GM19351 (cell line): ENCODE results near the gene ZNF540.
"Not testable (repeated sequence)": the region's sequence is repeated elsewhere in the genome, so short reads cannot be mapped to it uniquely, and the experiment has no call there.

Source experiments
- ATAC-seq: cut with Tn5 transposase; IDR thresholded peaks from one replicate; pipeline ENCODE4 v1.9.1; 2021; ENCODE audit warnings: mild to moderate bottlenecking, moderate library complexity; ENCODE audit not compliant: unreplicated experiment

The ZNF540 gene

DNA sequence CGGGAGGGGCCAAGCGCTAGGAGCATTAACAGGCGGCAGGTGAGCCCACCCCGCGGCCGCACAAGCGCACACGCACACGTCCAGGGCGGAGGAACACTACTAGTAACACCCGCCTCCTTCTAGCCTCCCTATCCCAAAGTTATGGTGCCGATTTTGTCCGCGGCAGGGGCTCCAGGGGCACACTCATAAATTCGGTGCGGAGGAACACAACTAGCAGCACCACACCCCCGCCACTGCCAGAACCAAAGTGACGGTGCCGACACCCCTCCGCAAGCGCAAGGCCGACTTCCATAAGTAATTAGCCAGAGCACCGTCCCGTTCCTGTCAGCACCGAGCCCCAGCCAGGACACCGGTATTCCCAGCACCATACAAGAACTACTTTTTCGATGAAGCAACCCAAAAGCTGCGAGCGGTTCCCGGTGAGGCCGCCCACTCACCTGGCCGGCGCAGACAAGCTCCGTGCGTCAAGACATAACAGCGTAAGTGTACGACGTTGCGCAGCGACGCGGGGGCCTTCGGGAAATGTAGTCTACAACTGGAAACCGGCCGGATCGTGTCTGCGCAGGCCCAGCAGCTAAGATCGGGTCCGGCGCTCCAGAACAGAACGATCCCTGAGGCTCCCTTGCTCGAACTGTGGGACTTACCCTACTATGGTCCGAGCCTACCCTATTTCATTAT is at the start of gene ZNF540, which contains the start of gene ZNF571:
ZNF540 (plus strand) TSS at position 573 of the 678 bp plus-strand sequence. CDS start 3,572 bp downstream, outside the sequence.
ZNF571 (minus strand) TSS at position 489 of the 678 bp plus-strand sequence. CDS start 8,116 bp downstream, outside the sequence.
- peak; percentile 93 for ATAC-seq

DNA sequence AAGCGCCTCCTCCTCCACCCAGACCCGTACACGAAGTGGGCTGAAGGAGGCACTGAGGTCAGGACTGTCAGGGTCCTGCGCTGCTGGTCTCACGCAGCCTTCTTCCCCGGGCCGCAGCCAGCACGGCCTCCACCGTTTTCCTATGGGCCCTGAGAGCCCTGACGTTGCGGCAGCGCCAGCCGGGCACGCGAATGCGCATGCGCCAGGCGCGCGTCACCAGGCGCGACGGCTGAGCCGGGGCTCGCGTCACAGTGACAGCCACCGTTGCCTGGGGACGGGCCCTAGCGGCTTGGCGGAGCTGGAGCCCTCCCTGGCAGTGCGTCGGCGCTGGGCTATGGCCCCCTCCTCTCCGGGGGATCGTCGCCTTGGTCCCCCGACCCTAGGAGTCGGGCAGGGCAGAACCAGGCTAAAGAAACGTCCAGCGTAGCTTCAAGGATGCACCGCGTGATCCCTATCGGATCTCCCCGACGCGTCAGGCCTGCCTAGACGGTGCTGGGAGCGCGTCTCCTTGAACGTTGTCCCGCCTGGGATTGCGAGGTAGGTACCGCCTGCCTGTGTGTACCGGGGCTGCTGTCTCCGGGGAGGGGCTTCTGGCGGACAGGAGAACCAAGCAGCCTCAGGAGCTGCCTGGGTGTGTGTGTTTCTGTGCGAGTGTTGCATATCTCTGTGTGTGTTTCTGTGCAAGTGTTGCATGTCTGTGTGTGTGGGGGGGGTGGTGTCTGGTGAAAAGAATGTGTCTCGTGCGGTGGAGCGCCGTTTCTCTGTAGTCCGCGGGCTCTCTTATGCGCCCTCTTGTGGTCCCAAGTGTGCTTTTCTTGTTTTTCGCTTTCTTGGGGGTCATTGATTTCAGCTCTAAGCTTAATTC is 43.3 kb upstream of the ZNF540 start:
- ATAC-seq, result peak; percentile 73

DNA sequence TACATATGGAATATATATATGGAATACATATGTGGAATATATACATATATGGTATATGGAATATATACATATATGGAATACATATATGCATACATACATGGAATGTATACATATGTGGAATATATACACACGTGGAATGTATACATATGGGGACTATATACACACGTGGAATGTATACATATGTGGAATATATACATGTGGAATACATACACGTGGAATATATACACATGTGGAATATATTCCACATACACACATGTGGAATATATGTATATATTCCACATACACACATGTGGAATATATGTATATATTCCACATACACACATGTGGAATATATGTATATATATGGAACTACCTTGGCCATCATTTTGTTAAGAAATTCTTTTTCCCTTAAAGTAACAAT is 31.2 kb upstream of the ZNF540 start:
- ATAC-seq, result no peak

DNA sequence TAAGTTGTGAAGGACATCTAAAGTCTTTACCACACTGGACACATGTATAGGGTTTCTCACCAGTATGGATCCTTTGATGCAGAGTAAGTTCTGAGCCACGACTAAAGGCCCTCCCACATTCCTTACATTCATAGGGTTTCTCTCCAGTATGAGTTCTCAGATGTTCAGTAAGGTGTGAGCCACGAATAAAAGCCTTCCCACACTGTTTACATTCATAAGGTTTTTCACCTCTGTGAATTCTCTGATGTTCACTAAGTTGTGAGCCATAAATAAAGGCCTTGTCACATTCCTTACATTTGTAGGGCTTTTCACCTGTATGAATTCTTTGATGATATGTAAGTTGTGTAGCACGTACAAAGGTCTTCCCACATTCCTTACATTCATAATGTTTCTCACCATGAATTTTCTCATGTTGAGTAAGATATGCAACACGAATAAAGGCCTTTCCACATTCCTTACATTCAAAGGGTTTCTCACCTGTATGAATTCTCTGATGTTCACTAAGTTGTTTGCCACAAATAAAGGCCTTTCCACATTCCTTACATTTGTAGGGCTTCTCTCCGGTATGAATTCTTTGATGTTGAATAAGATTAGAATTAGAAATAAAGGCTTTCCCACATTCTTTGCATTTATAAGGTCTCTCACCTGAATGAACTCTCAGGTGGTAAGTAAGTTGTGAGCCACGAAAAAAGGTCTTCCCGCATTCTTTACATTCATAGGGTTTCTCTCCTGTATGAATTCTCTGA is 29.9 kb upstream of the ZNF540 start:
- ATAC-seq, result no peak

DNA sequence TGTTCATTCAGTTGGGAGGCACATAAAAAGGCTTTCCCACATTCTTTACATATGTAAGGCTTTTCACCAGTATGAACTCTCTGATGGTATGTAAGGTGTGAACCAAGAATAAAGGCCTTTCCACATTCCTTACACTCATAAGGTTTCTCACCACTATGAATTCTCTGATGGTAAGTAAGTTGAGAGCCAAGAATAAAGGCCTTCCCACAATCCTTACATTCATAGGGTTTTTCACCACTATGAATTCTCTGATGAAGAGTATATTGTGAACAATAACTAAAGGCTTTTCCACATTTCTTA is 29.4 kb upstream of the ZNF540 start:
- no peak for ATAC-seq

DNA sequence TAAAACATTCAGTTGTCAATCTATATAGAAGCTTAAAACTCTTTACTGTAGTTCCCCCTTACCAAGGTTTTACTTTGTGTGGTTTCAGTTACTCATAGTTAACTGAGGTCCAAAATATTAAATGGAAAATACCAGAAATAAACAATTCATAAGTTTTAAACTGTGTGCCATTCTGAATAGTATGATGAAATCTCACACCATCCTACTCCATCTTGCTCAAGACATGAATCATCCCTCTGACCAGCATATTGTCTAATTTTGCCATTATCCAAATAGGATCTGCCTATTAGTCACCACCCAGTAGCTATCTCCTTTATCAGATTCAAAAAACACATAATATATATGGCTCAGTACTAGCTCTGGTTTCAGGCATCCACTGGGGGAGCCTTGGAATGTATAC is 22.5 kb upstream of the ZNF540 start:
- ATAC-seq, result no peak

DNA sequence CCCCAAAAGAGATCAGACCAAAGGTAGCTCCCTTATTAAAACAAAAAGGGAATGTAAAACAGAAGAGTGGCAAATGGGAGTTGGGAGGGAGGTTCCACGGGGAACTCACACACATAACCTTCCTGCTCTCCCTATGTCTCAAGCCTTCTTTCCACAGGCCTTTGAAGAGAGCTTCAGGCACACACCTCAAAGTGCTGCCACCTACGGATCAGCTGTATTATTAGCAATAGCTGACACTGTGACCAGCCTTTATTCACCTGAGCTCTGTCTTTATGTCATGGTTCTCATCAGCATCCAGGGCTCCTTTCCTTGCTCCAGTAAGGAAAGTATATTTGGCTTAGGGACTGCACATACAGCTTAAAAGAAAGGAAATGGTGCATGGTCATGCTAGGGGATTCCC is 11.3 kb upstream of the ZNF540 start:
- no peak for ATAC-seq

DNA sequence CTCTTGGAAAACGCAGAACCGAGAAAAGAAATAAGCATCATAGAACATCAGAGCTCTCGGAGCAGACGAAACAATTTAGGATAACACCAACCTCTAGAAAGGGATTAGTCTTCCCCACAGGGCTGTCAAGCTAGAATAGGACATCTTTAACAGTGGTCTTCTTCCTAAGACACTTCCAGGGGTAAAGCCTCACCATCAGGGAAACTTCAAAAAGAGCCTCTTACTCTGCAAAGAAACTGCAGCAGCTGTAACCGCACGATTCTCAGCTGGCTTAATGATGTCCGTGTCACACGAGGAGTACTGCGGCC is 726 bp upstream of the ZNF540 start:
- ATAC-seq, result no peak

DNA sequence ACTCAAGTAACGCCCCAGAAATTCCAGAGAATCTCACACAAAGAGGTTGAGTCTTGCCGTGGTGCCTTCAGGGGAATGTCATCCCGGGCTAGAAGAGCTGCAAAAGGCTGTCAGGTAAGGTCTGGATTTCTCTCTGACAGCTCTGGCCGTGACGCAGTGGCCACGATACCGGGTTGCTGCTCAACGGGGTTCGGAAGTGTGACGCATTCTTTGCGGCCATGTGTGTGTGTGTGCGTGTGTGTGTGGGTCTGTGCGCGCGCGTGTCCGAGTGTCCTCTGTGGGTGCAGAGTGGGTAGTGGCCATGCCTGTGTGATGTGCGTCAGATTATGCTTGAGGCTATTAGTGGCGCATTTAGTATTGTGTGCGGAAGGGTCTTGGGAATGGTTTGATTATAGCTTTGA is 306 bp downstream of the ZNF540 start:
- peak; percentile 39 for ATAC-seq

DNA sequence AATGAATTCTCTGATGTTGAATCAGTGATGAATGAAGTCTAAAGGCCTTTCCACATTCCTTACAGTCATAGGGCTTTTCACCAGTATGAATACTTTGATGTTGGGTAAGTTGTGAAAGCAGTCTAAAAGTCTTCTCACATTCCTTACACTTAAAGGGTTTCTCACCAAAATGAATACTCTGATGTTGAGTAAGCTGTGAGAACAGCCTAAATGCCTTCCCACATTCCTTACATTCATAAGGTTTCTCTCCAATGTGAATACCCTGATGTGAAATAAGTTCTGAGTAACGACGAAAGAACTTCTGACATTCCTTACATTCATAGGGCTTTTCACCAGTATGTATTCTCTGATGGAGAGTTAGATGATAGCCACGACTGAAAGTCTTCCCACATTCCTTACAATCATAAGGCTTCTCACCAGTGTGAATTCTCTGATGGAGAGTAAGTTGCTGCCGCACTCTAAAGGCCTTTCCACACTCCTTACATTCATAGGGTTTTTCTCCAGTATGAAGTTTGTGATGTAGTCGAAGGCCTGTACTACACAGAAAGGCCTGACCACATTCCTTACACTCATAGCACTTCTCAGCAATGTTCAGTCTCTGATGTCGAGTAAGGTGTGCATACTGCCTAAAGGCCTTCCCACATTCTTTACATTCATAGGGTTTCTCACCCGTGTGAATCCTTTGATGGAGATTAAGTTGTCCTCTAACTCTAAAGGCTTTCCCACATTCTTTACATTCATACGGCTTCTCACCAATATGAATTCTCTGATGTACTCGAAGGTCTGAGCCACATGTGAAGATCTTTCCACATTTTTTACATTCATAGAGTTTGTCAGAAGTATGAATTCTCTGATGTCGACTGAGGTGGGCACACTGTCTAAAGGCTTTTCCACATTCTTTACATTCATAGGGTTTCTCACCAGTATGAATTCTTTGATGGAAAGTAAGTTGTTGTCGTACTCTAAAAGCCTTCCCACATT is 40.7 kb downstream of the ZNF540 start:
- ATAC-seq, result no peak

DNA sequence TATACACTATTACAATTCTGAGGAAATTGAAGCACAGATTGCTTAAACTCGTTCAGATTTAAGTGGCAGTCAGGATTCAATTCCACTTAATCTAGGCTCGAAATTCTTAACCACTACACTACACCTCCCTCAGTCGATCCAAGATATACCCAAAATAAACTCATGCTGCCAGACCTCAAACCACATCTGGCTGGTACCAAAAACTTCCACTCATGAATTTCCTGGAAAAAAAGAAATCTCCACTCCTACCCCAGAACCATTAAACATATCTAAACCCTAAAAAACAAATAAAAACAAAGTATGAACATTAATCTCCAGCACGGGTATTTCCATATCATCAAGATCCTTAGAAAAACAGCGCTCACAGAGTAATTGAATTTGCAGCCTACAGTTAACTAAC is 59.4 kb downstream of the ZNF540 start:
- ATAC-seq, result no peak

DNA sequence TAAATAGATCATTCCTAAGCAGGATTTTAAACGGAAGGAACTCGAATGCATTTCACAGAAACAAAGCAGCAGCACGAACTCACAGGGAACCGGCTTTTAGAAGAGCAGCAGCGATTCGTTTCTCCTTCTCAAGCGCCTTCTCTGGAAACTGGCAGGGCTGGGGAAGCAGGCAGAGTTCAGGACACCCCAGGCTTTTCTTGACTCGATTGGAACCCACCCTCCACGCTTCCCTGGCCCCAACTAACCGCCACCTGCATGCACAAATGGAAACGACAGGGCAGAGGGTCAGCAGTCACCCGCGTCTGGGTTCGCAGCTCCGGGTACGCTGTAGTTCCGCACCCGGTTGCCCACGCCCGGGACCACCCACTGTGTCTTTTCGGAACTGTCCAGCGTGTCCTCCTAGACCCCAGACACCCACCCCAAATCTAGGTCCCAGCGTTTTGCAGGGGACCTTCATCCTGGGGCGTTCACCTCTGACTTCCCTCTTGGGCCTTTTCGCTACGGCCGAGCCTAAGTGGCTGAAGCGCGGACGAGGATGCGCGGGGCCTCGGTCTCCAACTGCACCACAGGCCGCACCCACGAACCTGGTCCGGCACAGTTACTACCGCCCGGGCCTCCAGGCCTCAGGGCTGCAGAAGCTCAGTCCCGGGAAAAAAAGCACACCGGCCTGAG is 60.1 kb downstream of the ZNF540 start:
- peak; percentile 32 for ATAC-seq

DNA sequence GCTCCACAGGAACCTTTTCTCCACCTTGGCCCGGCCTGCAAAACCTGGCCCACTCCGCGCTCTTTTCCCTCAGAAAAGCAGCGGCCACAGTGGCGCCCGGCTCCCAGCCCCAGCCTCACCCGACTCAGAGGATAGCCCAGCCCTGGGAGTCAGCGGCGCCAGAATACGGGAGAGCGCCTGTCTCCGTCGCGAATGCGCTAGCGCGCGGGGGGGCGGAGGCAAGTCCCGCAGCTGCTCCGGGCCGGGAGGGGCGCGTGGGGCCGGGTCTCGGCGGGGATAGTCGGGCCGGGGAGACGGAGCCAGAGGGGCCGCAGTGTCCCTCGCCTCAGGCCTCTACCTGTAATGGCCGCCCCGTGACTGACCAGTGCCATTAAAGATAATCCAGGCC is 60.6 kb downstream of the ZNF540 start, which contains the start of gene ZFP30:
ZFP30 (minus strand) TSS at position 165 of the 388 bp plus-strand sequence. CDS start 7,643 bp downstream, outside the sequence.
- ATAC-seq, result peak; percentile 67

DNA sequence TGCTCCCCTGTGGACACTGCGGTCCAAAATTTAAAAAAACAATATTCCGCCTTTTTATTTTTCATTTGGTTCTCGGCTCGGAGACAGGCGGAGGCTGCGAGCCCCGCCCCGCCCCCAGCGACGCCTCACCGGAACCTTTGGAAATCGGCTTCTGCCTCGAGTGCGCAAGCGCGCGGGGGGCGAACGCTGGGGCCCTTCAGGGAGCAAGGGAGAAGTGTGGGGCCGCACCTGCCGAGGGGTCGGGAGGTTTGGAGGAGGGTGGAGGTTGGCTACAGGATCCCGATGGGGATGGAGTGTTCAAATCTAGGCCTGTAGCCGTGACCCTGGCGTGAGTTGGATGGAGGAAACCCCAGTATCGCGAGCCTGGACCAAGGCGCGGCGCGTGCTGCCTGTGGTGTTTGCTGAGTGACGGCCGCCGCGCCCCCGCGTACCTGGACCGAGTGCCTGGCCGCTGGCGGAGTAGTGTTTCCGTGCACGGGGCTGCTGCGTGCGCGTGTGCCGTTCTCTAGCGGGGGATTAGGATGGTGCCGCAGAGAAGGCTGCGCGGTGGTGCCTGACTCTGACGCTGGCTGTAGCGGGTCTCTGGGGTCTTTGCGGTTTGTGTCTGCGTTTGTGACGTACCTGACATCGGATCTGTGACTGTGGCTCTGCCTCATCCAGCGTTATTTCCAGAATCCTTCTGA is 61.2 kb downstream of the ZNF540 start:
- peak; percentile 57 for ATAC-seq

DNA sequence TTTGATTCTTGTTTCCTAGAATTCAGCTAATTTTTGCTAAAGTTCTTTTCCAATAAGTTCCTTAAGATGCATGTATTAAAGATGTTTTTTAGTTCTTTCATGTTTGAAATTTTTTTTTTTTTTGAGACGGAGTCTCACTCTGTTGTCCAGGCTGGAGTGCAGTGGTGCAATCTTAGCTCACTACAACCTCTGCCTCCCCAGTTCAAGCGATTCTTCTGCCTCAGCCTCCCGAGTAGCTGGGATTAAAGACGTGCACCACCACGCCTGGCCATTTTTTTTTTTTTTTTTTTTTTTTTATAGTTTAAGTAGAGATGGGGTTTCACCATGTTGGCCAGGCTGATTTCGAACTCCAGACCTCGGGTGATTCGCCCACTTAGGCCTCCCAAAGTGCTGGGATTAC is 62.5 kb downstream of the ZNF540 start:
- not testable (repeated sequence) for ATAC-seq
